DOHH2 (cell line): ENCODE data around the gene PRR14L.
"Not testable (repeated sequence)": the region's sequence is repeated elsewhere in the genome, so short reads cannot be mapped to it uniquely, and the experiment has no call there.

Experiments
- H3F3A ChIP-seq: fragments of 200-600 bp; sonication (generic), shearing (Covaris generic); 2 replicates; pipeline ENCODE4 v1.6.0; 2016; ENCODE audit warnings: antibody characterized with exemption, mild to moderate bottlenecking; ENCODE audit not compliant: control insufficient read depth, insufficient read depth
- H3K27ac ChIP-seq: fragments of 200-600 bp; sonication (generic); 2 replicates; pipeline ENCODE4 v1.5.1; 2014; ENCODE audit warnings: low read depth, mild to moderate bottlenecking, low read length, moderate library complexity
- H3K27me3 ChIP-seq: fragments of 200-600 bp; sonication (generic); 2 replicates; pipeline ENCODE4 v1.6.1; 2014; ENCODE audit warnings: mild to moderate bottlenecking, low read length, mixed read lengths; ENCODE audit not compliant: control insufficient read depth
- H3K36me3 ChIP-seq: fragments of 200-600 bp; sonication (generic); 2 replicates; pipeline ENCODE4 v1.6.1; 2014; ENCODE audit warnings: mild to moderate bottlenecking, low read length, moderate library complexity, mixed read lengths; ENCODE audit not compliant: control insufficient read depth
- H3K4me1 ChIP-seq: fragments of 200-600 bp; sonication (generic); 2 replicates; pipeline ENCODE4 v1.6.1; 2014; ENCODE audit warnings: mild to moderate bottlenecking, low read length, mixed read lengths; ENCODE audit not compliant: control insufficient read depth
- H3K4me2 ChIP-seq: fragments of 200-600 bp; sonication (generic); 2 replicates; pipeline ENCODE4 v1.6.0; 2014; ENCODE audit warnings: mild to moderate bottlenecking, low read length, moderate library complexity
- H3K4me3 ChIP-seq: fragments of 200-600 bp; sonication (generic); 2 replicates; pipeline ENCODE4 v1.5.1; 2014; ENCODE audit warnings: mild to moderate bottlenecking, low read length, mixed read lengths
- H3K79me2 ChIP-seq: fragments of 200-600 bp; sonication (generic); 2 replicates; pipeline ENCODE4 v1.6.1; 2014; ENCODE audit warnings: mild to moderate bottlenecking, low read length, mixed read lengths; ENCODE audit not compliant: control insufficient read depth
- H3K9me2 ChIP-seq: fragments of 200-600 bp; sonication (generic); replicated peaks from 2 replicates; pipeline ENCODE4 v1.6.1; 2014; ENCODE audit warnings: mild to moderate bottlenecking, low read length, mixed read lengths; ENCODE audit not compliant: control insufficient read depth
- H3K9me3 ChIP-seq: fragments of 200-600 bp; sonication (generic); 2 replicates; pipeline ENCODE4 v1.6.1; 2014; ENCODE audit warnings: antibody characterized with exemption, low read length, mixed read lengths; ENCODE audit not compliant: control insufficient read depth, insufficient read depth
- H4K20me1 ChIP-seq: fragments of 200-600 bp; sonication (generic); 2 replicates; pipeline ENCODE4 v1.6.0; 2014; ENCODE audit warnings: low read depth, mild to moderate bottlenecking, antibody characterized with exemption, low read length, moderate library complexity; ENCODE audit not compliant: control insufficient read depth, insufficient read depth
- EZH2phosphoT487 ChIP-seq: fragments of 200-600 bp; sonication (generic); IDR thresholded peaks from 2 replicates; pipeline ENCODE4 v1.6.1; 2017; ENCODE audit warnings: borderline replicate concordance, mild to moderate bottlenecking, antibody characterized with exemption, low read length, moderate library complexity, mixed read lengths
- TF ChIP-seq, protein P1 (sequence below): fragments of 200-600 bp; sonication (generic); IDR thresholded peaks from one replicate; pipeline ENCODE4 v1.5.1; 2014; ENCODE audit warnings: antibody characterized with exemption, mild to moderate bottlenecking, low read depth, low read length; ENCODE audit not compliant: poor library complexity, severe bottlenecking

PRR14L gene

DNA sequence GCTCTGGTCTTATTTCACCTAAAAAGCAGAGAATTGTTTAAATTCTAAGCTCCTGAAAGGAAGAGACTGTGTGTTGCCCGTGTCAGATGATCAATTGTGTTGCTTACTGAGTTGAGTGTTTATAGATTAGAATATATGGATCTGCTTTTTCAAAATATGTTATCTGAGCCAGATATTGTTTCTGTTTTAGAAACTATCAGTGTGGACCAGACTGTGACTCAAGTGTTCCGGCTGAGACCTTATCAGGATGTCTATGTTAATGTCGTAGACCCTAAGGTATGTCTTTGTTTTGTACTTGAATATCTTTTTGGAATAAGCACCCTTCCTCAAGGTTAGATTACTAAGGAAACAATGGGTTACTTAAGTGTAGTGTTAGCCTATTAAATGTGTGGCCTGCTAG lies 14.9 kb upstream of the PRR14L start:
- Histone ChIP-seq H3K36me3 (peaks cover 62% of the 10 kb centered on the region), H3K4me2 (no peak overlapping the region), H3F3A (no peaks in the 10 kb centered on the region), H3K4me1 (no peaks in the 10 kb centered on the region), H4K20me1 (no peaks in the 10 kb centered on the region), H3K9me2 (no peaks in the 10 kb centered on the region), H3K27ac (no peak overlapping the region), H3K9me3 (no peaks in the 10 kb centered on the region), H3K27me3 (no peaks in the 10 kb centered on the region), H3K79me2 (no peaks in the 10 kb centered on the region), H3K4me3 (no peak overlapping the region)
- no peak for TF ChIP-seq EZH2phosphoT487
- TF ChIP-seq, protein P1, sequence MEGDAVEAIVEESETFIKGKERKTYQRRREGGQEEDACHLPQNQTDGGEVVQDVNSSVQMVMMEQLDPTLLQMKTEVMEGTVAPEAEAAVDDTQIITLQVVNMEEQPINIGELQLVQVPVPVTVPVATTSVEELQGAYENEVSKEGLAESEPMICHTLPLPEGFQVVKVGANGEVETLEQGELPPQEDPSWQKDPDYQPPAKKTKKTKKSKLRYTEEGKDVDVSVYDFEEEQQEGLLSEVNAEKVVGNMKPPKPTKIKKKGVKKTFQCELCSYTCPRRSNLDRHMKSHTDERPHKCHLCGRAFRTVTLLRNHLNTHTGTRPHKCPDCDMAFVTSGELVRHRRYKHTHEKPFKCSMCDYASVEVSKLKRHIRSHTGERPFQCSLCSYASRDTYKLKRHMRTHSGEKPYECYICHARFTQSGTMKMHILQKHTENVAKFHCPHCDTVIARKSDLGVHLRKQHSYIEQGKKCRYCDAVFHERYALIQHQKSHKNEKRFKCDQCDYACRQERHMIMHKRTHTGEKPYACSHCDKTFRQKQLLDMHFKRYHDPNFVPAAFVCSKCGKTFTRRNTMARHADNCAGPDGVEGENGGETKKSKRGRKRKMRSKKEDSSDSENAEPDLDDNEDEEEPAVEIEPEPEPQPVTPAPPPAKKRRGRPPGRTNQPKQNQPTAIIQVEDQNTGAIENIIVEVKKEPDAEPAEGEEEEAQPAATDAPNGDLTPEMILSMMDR: no peak

GRCh38 chr22:31758860-31759259 lies 8.9 kb upstream of the PRR14L start:
- not testable (repeated sequence) for H3K9me2 ChIP-seq, H3K27me3 ChIP-seq, H3K4me2 ChIP-seq, H3K27ac ChIP-seq, H3K9me3 ChIP-seq, H4K20me1 ChIP-seq, H3K4me3 ChIP-seq, H3F3A ChIP-seq
- peaks cover 45% of the 10 kb centered on the region for H3K36me3 ChIP-seq
- peaks cover 27% of the 10 kb centered on the region for H3K4me1 ChIP-seq
- peaks cover 37% of the 10 kb centered on the region for H3K79me2 ChIP-seq

- no peaks in the 10 kb centered on the region for H4K20me1 ChIP-seq
- H3K4me2 ChIP-seq: peak overlapping the region; percentile 41
- peaks cover 40% of the 10 kb centered on the region for H3K36me3 ChIP-seq
- H3K9me2 ChIP-seq: no peaks in the 10 kb centered on the region
- 0 out of 2 replicates have a peak overlapping the region, but pooled peaks have one; percentile 11 for H3K27ac ChIP-seq
- H3K4me1 ChIP-seq: peaks cover 40% of the 10 kb centered on the region
- no peaks in the 10 kb centered on the region for H3K27me3 ChIP-seq
- H3K9me3 ChIP-seq: no peaks in the 10 kb centered on the region
- peaks cover 40% of the 10 kb centered on the region for H3K79me2 ChIP-seq
- peak overlapping the region; percentile 21; the same call in 1 of the 2 replicates for H3K4me3 ChIP-seq
- TF ChIP-seq, protein P1: no peak
- no peak for TF ChIP-seq EZH2phosphoT487
- peaks cover 11% of the 10 kb centered on the region for H3F3A ChIP-seq
Measured at GRCh38 chr22:31757265-31757664, 7.3 kb upstream of the PRR14L start.

GRCh38 chr22:31754813-31755212 lies 4.9 kb upstream of the PRR14L start:
- H3F3A ChIP-seq: peaks cover 16% of the 10 kb centered on the region
- no peaks in the 10 kb centered on the region for H4K20me1 ChIP-seq
- peaks cover 26% of the 10 kb centered on the region for H3K36me3 ChIP-seq
- TF ChIP-seq, protein P1: no peak
- TF ChIP-seq EZH2phosphoT487: no peak
- H3K4me1 ChIP-seq: peaks cover 54% of the 10 kb centered on the region
- H3K27ac ChIP-seq: peak overlapping the region; percentile 49; the same call in 1 of the 2 replicates
- peak overlapping the region; percentile 74 for H3K4me2 ChIP-seq
- H3K4me3 ChIP-seq: peak overlapping the region; percentile 87
- no peaks in the 10 kb centered on the region for H3K9me2 ChIP-seq
- peaks cover 40% of the 10 kb centered on the region for H3K79me2 ChIP-seq
- H3K9me3 ChIP-seq: no peaks in the 10 kb centered on the region
- no peaks in the 10 kb centered on the region for H3K27me3 ChIP-seq
